ENCODE results near the gene LRRC32.

DNA sequence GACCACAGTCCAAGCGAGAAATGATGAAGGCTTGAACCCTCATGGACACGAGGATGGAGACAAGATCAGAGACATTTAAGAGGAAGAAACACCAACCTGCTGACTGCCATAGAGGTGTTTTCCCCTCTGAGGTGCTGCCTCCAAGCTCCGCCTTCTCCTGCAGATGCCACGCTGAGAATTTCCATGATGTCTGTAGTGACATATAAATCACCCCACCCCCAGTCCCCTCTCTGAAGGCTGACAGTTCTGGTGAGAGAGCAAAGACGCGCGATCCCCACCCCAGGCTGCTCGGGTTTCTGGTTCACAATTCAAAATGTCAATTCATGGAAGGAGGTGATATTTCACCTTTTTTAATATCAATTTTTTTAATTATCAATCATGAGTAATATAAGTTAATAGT lies 28.2 kb downstream of the LRRC32 start:
- TF ChIP-seq, protein P1, sequence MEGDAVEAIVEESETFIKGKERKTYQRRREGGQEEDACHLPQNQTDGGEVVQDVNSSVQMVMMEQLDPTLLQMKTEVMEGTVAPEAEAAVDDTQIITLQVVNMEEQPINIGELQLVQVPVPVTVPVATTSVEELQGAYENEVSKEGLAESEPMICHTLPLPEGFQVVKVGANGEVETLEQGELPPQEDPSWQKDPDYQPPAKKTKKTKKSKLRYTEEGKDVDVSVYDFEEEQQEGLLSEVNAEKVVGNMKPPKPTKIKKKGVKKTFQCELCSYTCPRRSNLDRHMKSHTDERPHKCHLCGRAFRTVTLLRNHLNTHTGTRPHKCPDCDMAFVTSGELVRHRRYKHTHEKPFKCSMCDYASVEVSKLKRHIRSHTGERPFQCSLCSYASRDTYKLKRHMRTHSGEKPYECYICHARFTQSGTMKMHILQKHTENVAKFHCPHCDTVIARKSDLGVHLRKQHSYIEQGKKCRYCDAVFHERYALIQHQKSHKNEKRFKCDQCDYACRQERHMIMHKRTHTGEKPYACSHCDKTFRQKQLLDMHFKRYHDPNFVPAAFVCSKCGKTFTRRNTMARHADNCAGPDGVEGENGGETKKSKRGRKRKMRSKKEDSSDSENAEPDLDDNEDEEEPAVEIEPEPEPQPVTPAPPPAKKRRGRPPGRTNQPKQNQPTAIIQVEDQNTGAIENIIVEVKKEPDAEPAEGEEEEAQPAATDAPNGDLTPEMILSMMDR (IDR thresholded peaks at IDR 0.05), result no peak
- no peak for TF ChIP-seq POLR2A (IDR thresholded peaks at IDR 0.05)
